HG03520 (cell line): ENCODE results near the gene ASH1L.
"Not testable (repeated sequence)": the region's sequence is repeated elsewhere in the genome, so short reads cannot be mapped to it uniquely, and the experiment has no call there.

Source experiments
- ATAC-seq: cut with Tn5 transposase; IDR thresholded peaks from one replicate; pipeline ENCODE4 v1.9.1; 2021; ENCODE audit warnings: mild to moderate bottlenecking, moderate library complexity; ENCODE audit not compliant: unreplicated experiment

The ASH1L gene

DNA sequence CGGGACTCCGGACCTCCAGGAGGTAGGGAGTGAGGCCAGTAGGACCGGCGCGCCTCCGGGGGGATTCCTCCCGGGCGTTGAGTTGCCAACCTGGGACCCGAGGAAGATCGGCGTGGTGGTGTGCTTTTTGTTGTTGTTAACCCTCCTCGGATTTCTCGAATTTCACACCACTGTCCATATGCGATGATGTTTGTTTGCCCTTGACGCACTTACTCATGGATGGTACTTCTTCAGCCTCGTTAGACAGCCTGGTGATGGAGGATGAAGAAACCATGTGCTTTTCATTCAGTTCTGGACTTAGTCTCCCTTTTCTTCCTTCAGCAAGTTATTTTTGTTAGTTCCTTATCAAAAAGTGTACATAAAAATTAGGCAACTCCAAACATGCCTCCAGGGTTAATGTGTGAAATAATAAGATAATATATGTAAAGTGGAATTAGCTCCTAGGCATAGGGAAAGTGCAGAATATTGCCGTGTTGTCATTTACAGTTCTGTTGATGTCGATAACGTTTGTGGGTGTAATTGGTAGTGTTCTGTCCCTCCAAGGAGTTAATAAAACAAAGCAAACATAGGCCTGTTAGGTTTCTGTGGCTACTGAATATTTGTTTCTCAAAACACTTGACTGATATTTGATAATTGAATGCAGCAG lies 897 bp upstream of the ASH1L start:
- ATAC-seq = not testable (repeated sequence)

DNA sequence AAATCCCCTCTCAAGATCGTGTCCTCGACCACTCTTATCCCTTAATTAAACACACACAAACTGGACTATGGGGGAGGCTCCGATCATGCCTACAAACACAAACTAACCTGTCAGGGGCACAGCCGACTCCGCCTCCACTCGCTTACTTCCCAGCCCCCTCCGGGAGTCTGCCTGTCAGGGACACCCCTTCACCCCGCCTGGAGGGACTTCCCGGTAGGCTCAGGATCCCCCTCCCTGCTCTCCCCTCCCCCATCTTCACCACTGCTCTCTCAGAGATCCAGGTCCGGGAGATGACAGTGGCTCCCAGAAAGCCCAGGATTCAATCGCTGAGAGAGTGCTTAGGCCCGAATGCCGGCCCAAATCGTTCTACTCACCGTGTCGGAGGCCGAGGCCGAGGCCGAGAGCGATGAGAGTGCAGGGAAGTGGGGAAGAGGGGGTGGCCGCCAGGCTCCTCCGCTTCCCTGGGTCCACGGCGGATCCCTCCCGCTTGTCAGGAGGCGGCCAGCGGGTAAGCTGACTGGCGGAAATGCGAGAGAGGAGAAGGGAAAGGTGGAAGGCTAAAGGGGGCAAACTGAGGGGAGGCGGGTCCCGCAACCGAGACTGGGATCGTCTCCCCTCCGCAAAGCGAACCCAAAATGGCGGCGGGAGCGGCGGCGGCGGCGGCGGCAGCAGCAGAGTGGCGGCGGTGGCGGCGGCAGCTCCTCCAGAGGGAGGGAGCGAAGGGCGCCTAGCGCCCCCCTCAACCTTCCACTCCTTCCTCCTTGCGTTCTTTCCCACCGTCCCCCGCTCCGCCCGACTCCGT lies 623 bp downstream of the ASH1L start:
- ATAC-seq = not testable (repeated sequence)

DNA sequence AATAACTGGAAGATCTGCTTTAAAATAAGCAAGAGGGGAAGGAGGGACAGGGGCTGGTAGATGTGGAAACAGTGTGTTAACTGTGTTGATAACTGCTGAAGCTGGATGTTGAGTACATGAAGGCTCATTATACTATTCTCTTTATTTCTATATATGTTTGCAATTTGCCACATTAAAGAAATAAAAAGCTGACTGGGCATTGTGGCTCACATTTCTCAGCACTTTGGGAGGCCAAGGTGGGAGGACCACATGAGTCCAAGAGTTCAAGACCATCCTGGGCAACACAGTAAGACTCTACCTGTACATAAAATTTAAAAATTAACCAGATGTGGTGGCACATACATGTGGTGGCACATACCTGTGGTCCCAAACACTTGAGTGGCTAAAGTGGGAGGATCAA lies 6.7 kb downstream of the ASH1L start:
- ATAC-seq = no peak

DNA sequence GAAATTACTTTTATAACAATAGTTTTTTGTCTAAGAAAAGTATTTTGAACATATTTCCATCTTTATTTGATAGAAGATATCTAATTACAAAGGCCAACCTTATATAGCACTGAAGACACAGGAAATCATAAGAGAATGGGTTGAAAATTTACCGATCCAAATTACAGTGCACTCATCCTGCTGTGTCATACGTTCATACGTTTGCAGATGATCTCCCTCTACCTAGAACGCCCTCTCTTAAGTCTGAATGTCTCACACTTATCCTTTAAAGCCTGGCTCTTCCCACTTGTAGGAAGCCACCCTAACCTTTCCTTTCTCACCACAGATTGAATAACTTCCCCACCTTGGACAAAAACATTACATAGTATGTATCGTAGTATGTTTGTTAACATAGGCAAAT lies 9.3 kb downstream of the ASH1L start:
- ATAC-seq = no peak

DNA sequence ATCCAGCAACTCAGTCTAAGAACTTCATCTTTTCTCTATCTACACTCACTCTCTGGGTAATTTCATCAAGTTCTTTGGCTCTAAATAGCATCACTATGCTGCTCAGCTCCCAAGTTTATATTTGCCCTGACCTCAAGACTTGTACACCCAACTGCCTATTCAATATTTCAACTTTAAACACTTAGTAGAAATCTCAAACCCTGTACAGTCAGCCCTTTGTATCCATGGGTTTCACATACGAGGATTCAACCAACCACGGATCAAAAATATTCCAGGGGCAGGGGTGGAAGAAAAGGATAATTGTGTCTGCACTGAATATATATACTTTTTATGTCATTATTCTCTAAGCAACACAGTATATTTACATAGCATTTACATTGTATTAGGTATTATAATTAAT lies 13.9 kb downstream of the ASH1L start:
- ATAC-seq = no peak

DNA sequence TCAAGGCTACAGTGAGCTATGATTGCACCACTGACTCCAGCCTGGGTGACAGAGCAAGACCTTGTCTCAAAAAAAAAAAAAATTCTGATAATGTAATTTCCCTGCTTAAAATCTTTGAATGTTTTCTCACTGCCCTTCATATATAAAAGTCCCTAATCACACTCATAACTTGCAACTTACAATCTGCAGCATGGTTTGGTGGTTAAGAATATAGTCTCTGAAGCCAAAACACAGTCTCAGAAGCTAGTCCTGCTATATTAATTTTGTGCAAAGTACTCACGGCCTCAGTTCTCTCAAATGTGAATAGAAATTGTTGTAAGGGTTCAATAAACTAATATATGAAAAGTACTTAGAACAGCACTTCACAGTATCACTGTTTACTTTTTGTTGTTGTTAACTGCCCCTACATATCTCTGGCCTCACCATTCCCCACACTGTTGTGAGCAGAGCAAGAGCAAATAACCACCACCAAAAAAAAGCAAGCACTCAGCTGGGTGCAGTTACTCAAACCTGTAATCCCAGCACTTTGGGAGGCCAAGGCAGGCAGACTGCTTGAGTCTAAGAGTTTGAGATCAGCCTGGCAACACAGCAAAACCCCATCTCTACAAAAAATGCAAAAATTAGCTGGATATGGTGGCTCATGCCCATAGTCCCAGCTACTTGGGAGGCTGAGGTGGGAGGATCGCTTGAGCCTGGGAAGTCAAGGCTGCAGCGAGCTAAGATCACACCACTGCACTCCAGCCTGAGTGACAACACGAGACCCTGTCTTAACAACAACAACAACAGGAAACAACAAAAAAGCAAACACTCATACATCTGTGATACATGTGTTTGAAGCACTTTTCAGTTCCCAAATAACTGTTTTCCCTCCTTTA lies 22.4 kb downstream of the ASH1L start:
- ATAC-seq = no peak

DNA sequence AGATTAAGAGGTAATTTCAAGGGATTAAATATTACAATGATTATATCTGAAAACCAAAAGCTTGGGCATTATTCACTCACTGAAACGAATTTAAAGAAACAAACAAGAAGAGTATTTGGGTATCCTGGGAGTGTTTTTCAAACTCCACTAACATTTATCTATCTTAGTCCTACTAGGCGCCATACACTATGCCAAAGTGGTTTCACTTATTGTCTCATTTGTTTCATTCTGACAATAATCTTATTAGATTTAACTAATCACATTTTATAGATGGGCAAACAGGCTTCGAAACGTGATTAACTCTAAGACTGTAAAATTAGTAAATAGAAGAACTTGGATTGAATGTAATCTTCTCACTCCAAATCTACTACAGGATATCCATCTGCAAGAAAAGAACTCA lies 25.4 kb downstream of the ASH1L start:
- ATAC-seq = no peak

DNA sequence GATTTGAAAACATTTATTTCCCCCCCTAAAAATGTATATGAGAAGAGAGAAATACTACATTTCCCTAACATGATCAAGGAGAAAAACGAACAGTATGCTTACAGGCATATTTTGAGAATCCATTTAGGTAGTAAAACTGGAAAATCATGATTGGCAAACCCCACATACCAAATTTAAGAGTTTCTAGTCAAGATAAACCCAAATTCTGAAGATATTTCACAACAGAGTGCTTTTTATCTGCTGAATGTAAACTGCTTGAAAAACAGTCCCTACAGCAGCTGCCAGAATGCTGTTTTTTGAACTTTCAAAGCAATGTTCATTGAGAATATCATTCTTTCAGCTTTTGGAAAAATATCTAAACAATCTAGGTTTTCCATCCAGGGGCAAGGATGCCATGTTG lies 31.0 kb downstream of the ASH1L start:
- ATAC-seq = no peak

DNA sequence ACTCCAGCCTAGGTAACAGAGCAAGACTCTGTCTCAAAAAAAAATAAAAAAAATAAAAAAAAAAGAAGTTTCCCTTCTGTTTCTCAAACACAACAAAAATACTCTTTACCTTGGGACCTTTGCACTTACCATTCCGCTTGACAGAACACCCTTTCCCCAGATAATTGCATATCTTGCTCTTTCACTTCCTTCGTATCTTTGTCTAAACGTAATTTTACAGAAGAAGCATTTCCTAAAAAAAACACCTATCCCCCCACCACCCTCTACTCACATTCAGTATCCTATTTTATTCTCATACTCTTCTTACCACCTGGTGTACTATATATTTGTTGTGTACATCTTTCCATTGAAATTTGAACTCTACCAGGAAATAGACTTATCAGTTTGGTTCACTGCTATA lies 32.7 kb downstream of the ASH1L start:
- no peak for ATAC-seq

DNA sequence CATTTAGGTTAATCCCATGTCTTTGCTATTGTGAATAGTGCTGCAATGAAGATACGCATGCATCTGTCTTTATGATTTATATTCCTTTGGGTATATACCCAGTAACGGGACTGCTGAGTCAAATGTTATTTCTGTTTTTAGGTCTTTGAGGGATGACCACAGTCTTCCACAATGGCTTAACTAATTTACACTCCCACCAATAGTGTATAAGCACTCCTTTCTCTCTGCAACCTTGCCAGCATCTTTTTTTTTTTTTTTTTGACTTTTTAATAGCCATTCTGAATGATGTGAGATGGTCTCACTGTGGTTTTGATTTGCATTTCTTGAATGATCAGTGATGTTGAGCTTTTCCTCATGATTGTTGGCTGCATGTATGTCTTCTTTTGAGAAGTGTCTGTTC lies 33.5 kb downstream of the ASH1L start:
- ATAC-seq = no peak

DNA sequence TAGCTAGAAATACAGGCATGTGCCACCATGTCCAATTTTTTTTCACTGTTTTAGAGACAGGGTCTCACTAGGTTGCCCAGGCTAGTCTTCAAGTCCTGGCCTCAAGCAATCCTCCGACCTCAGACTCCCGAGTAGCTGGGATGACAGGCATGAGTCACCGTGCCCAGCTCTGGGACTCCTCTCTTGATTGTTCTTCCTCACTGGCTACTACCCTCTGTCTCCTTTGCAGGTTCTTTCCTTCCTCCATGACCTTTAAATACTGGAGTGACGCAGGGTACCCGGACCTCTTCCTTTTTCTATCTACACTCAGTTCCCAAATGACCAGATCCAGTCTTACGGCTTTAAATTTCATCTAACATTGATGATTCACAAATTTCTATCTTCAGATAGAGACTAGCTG lies 34.9 kb downstream of the ASH1L start:
- ATAC-seq = no peak

DNA sequence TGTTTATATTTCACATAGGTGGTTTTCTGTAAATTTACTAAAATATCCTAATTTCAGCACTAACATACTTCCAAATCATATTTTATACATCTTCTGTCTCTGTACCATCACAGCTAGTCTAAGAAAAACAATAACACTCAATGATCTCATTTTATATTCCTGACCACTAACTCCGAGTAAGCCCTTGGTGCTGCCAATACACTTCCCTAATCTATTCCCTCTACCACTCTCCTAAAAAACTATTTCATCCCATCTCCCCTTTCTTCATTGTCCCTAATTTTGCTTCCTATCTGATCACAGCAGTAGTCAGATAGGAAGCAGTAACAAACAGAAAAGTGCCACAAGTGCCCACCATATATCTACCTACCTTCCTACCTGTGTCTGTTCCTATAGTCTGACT lies 36.2 kb downstream of the ASH1L start:
- ATAC-seq = no peak

DNA sequence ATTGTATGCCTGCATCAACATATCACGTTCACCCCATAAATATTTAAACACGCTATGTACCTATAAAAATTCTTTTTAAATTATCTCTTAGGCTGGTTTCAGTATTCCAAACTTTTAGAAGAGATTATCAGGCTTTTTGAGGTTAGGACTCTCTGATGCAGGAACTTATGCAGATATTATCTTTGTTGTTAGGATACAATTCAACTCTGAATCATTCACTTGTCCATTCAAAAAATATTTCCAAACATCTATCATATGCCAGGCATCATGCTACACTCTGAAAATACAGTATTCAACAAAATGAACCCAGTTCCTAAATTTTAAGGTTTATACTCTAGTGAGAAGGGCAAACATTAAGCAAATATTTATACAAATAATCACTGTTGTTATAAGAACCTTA lies 40.5 kb downstream of the ASH1L start:
- ATAC-seq = no peak

DNA sequence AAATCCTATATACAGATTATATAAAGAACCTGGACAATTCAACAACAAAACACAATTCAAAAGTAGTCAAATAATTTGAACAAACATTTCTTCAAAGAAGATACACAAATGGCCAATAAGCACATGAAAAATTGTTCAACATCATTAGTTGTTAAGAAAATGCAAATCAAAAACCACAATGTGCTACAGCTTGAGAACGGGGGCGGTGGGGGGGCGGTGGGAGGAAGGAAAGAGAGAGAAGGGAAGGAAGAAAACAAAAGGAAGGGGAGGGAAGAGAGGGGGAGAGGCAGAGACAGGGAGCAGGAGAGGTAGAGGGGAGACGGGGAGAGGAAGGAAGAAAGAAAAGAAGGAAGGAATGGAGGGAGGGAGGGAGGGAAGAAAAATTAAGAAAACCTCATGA lies 44.1 kb downstream of the ASH1L start:
- ATAC-seq = no peak

DNA sequence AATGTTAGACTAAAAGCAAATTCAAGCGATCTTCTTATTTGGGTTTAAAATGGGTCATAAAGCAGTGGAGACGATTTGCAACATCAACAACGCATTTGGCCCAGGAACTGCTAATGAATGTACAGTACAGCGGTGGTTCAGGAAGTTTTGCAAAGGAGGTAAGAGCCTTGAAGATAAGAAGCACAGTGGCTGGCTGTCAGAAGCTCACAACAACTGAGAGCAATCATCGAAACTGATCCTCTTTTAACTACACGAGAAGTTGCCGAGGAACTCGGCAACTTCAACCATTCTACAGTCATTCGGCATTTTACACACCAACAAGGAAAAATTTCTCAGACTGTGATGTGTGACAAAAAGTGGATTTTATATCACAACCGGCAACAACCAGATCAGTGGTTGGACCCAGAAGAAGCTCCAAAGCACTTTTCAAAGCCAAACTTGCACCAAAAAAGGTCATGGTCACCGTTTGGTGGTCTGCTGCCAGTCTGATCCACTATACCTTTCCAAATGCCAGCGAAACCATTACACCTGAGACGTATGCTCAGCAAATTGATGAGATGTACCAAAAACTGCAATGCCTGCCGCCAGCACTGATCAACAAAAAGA lies 47.9 kb downstream of the ASH1L start:
- ATAC-seq = no peak

DNA sequence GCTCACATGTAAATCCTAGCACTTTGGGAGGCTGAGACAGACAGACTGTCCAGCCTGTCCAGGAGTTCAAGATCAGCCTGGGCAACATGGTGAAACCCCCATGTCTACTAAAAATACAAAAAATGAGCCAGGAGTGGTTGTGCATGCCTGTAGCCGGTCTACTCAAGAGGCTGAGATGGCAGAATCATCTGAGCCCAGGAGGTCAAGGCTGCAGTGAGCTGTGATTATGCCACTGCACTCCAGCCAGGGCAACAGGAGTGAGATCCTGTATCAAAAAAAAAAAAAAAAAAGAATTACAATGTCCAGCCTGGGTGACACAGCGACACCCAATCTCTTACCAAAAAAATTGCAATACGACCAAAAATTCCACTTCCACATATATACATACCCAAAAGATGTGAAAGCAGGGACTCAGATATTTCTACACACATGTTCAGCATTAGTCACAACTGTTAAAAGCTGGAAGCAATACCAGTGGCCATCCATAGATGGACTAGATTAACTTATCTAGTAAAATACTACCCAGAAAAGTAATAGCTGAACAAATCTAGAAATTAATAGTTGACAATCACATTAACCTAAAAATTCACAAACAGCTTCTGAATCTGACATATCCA lies 49.2 kb downstream of the ASH1L start:
- ATAC-seq = no peak

DNA sequence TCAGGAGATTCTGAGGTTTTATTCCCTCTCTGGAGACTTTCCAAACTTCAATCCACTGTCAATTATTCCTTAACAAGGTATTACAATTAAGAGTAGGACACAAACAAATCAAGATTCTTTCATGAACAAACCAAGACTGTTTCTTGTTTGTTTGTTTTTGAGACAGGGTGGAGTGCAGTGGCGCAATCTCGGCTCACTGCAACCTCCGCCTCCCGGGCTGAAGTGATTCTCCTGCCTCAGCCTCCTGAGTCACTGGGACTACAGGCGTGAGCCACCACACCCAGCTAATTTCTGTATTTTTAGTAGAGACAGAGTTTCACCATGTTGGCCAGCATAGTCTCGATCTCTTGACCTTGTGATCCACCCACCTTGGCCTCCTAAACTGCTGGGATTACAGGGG lies 51.2 kb downstream of the ASH1L start:
- ATAC-seq = not testable (repeated sequence)

DNA sequence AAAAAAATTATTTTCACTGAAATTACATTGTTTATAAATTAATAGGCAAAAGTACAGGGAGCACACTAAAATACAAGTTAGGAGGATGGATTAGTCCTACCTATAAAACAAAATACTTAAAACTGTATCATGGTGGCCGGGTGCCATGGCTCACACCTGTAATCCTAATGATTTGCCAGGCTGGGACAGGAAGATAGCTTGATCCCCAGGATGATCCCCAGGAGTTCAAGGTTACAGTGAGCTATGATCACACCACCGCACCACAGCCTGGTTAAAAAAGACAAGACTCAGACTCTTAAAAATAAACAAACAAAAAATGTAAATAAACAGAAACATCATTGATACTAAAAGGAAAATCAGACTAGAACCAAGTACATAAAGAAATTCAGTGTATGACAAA lies 53.5 kb downstream of the ASH1L start:
- ATAC-seq = no peak

DNA sequence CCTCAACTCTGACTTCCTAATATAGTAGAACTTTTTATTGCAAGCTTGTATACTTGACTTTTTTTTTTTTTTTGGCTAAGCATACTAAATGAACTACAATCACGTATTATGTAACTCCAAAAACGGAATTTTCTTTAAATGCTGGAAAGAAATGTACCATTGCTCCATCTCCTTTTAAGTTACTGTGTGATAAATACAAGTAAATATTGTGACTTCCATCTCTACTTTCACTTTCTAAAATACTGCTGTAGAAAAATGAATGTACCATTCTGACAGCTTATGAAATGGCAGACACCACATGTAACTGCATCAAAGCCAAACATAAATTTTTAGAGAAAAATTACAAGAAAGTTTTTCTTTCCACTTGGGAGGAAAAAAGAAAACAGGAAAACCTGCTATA lies 54.7 kb downstream of the ASH1L start:
- no peak for ATAC-seq

DNA sequence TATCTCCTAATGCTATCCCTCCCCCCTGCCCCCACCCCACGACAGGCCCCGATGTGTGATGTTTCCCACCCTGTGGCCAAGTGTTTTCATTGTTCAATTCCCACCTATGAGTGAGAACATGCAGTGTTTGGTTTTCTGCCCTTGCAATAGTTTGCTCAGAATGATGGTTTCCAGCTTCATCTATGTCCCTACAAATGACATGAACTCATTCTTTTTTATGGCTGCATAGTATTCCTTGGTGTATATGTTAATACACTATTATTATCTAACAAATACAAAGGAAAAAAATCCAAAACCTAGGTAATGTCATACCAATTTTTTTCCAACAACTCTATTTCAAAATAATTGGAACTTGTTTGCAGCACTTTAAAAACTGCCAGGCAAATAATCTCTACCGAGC lies 56.6 kb downstream of the ASH1L start:
- not testable (repeated sequence) for ATAC-seq

DNA sequence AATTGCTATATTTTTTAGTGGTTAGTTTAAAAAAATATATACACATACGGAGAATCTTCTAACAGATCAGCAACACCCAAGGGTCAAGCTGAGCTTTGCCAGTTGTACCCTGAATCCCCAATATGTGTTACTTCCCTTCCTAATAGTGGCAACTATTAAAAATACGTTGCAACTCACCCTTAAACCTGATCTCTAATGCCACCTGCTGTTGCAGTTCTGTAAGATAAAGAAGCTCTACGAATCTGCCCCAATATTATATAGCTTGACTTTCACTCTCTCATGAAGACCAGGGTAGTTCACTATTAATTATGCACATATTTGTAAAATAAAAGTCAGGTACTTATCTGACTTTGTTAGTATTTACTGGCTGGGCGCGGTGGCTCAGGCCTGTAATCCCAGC lies 58.4 kb downstream of the ASH1L start:
- ATAC-seq = no peak
